H1 (cell line): ENCODE data around the gene GRIK1. TPM values are rescaled to one million over a fixed set of nuclear protein-coding genes. Genes with fewer than 3 reads are reported as not detected.

ENCODE experiments used
- CTCF ChIA-PET: fragments of 300-600 bp; sonication (Branson Sonifier 250); formaldehyde crosslinking; loops from one replicate; lab custom pipeline; 2021; ENCODE audit not compliant: partially characterized antibody; lab: Charles Lee
- POLR2A ChIA-PET: fragments of 300-600 bp; sonication (Branson Sonifier 250); formaldehyde crosslinking; loops from one replicate; lab custom pipeline; 2021; ENCODE audit warnings: inconsistent platforms; ENCODE audit not compliant: partially characterized antibody; lab: Charles Lee
- DNase-seq, 2 experiments: peaks; one replicate each; pipeline versions ENCODE4 v3.0.0 to v3.0.0-alpha.2; 2010 to 2022; ENCODE audit warnings: low spot score in 2 of 2, low read depth in 1 of 2, mixed read lengths in 1 of 2
- FAIRE-seq: peaks from 2 replicates; lab custom pipeline; 2011; peaks lifted over from hg19 to GRCh38; lab: Jason Lieb, UNC
- H2AFZ ChIP-seq: 2 replicates; pipeline ENCODE4 v1.8.1; 2012; ENCODE audit warnings: low read length, inconsistent platforms
- H2AK5ac ChIP-seq: 2 replicates; pipeline ENCODE4 v1.6.1; 2013; ENCODE audit warnings: low read depth, low read length
- H2BK120ac ChIP-seq: replicated peaks from 2 replicates; pipeline ENCODE3; 2013; ENCODE audit warnings: low read depth, low read length, inconsistent platforms
- H2BK12ac ChIP-seq: 2 replicates; pipeline ENCODE4 v1.6.1; 2013; ENCODE audit warnings: low read depth, low read length
- H2BK15ac ChIP-seq: 2 replicates; pipeline ENCODE4 v1.6.1; 2013; ENCODE audit warnings: low read length
- H2BK20ac ChIP-seq: 2 replicates; pipeline ENCODE4 v1.6.1; 2013; ENCODE audit warnings: low read length
- H2BK5ac ChIP-seq: 2 replicates; pipeline ENCODE4 v1.6.1; 2013; ENCODE audit warnings: low read depth, low read length
- H3K14ac ChIP-seq: 2 replicates; pipeline ENCODE4 v1.6.1; 2013; ENCODE audit warnings: inconsistent platforms; ENCODE audit not compliant: insufficient read length
- H3K18ac ChIP-seq: 2 replicates; pipeline ENCODE4 v1.6.1; 2013; ENCODE audit warnings: low read length; ENCODE audit errors: extremely low read depth
- H3K23ac ChIP-seq: 2 replicates; pipeline ENCODE4 v1.6.1; 2013; ENCODE audit warnings: inconsistent platforms; ENCODE audit not compliant: insufficient read length
- H3K23me2 ChIP-seq: 2 replicates; pipeline ENCODE4 v1.6.1; 2013; ENCODE audit warnings: low read depth, low read length
- H3K27ac ChIP-seq: 2 replicates; pipeline ENCODE4 v1.6.1; 2011; ENCODE audit warnings: low read depth, low read length, inconsistent platforms
- H3K27me3 ChIP-seq, 4 experiments: replicated peaks in 1 of 4; 1 replicate in 1 of 4; 2 replicates in 3 of 4; pipeline versions ENCODE4 v1.6.1 to v1.8.1; 2011 to 2013; ENCODE audit warnings: low read length in 3 of 4, mild to moderate bottlenecking in 3 of 4, inconsistent platforms in 2 of 4, mixed read lengths in 2 of 4, moderate library complexity in 1 of 4; ENCODE audit not compliant: control insufficient read depth in 3 of 4, insufficient read depth in 3 of 4; ENCODE audit errors: extremely low read depth in 1 of 4
- H3K36me3 ChIP-seq, 4 experiments: 2 replicates each; pipeline versions ENCODE4 v1.6.1 to v1.8.1; 2011 to 2013; ENCODE audit warnings: mild to moderate bottlenecking in 4 of 4, low read length in 3 of 4, moderate library complexity in 2 of 4, control low read depth in 1 of 4, inconsistent platforms in 1 of 4; ENCODE audit not compliant: insufficient read depth in 4 of 4, control insufficient read depth in 2 of 4
- H3K4ac ChIP-seq: replicated peaks from 2 replicates; pipeline ENCODE3; 2013; ENCODE audit warnings: low read length, low read depth, mixed read lengths, inconsistent platforms; ENCODE audit not compliant: insufficient read length
- H3K4me1 ChIP-seq, 4 experiments: replicated peaks in 1 of 4; 1 replicate in 1 of 4; 2 replicates in 3 of 4; pipeline versions ENCODE4 v1.6.1 to v1.8.1; 2011 to 2013; ENCODE audit warnings: low read length in 3 of 4, inconsistent platforms in 2 of 4, mixed read lengths in 1 of 4; ENCODE audit not compliant: insufficient read depth in 4 of 4, control insufficient read depth in 3 of 4
- H3K4me2 ChIP-seq, 2 experiments: 2 replicates each; pipeline versions ENCODE4 v1.6.1 to v1.8.1; 2011 to 2013; ENCODE audit warnings: low read depth in 2 of 2, low read length in 2 of 2, control low read depth in 1 of 2, inconsistent platforms in 1 of 2, mild to moderate bottlenecking in 1 of 2; ENCODE audit not compliant: insufficient read depth in 1 of 2
- H3K4me3 ChIP-seq, 4 experiments: fragments of 200-600, 300-600 bp in 1 of 4; sonication (generic), shearing (Covaris generic), sonication (Bioruptor Twin) in 1 of 4; 2 replicates each; pipeline versions ENCODE4 v1.5.1 to v1.8.1; 2011 to 2016; ENCODE audit warnings: low read length in 4 of 4, low read depth in 3 of 4, control low read depth in 2 of 4, inconsistent platforms in 2 of 4, mild to moderate bottlenecking in 2 of 4, mixed read lengths in 1 of 4, moderate library complexity in 1 of 4; ENCODE audit not compliant: insufficient read depth in 2 of 4; ENCODE audit errors: extremely low read depth in 1 of 4
- H3K56ac ChIP-seq: replicated peaks from 2 replicates; pipeline ENCODE3; 2013; ENCODE audit warnings: low read depth, mild to moderate bottlenecking, mixed read lengths, low read length, inconsistent platforms; ENCODE audit not compliant: insufficient read length
- H3K79me1 ChIP-seq: 2 replicates; pipeline ENCODE4 v1.6.1; 2013; ENCODE audit warnings: low read depth, low read length, control low read depth
- H3K79me2 ChIP-seq, 2 experiments: 2 replicates each; pipeline versions ENCODE4 v1.6.1 to v1.8.1; 2012 to 2013; ENCODE audit warnings: low read length in 2 of 2, mild to moderate bottlenecking in 2 of 2, inconsistent platforms in 1 of 2; ENCODE audit not compliant: insufficient read depth in 2 of 2, control insufficient read depth in 1 of 2
- H3K9ac ChIP-seq, 4 experiments: replicated peaks in 1 of 4; 1 replicate in 1 of 4; 2 replicates in 3 of 4; pipeline versions ENCODE4 v1.6.1 to v1.8.1; 2011 to 2013; ENCODE audit warnings: low read depth in 3 of 4, low read length in 3 of 4, control low read depth in 2 of 4, mild to moderate bottlenecking in 2 of 4, moderate library complexity in 2 of 4, inconsistent platforms in 1 of 4; ENCODE audit errors: extremely low read depth in 1 of 4
- H3K9me3 ChIP-seq, 2 experiments: 2 replicates each; pipeline versions ENCODE4 v1.6.1 to v1.8.1; 2012 to 2013; ENCODE audit warnings: mild to moderate bottlenecking in 2 of 2, moderate library complexity in 2 of 2, control low read depth in 1 of 2, inconsistent platforms in 1 of 2, low read depth in 1 of 2, low read length in 1 of 2, mixed read lengths in 1 of 2; ENCODE audit not compliant: insufficient read depth in 2 of 2
- H4K20me1 ChIP-seq, 2 experiments: replicated peaks in 1 of 2; 2 replicates each; pipeline versions ENCODE3 to v1.8.1; 2011 to 2013; ENCODE audit warnings: inconsistent platforms in 2 of 2, low read length in 2 of 2, mild to moderate bottlenecking in 1 of 2; ENCODE audit not compliant: insufficient read depth in 2 of 2, control insufficient read depth in 1 of 2
- H4K5ac ChIP-seq: 2 replicates; pipeline ENCODE4 v1.6.1; 2013; ENCODE audit warnings: low read length, low read depth, mixed read lengths, inconsistent platforms; ENCODE audit not compliant: insufficient read length
- H4K8ac ChIP-seq: 2 replicates; pipeline ENCODE4 v1.8.0; 2013; ENCODE audit warnings: mild to moderate bottlenecking, moderate library complexity, low read length, inconsistent platforms; ENCODE audit not compliant: insufficient read depth; ENCODE audit errors: extremely low read depth
- H4K91ac ChIP-seq: replicated peaks from 2 replicates; pipeline ENCODE3; 2013; ENCODE audit warnings: low read length, mixed read lengths, inconsistent platforms; ENCODE audit not compliant: insufficient read length
- BCL11A ChIP-seq, 2 experiments: IDR thresholded peaks; one replicate each; pipeline ENCODE4 v1.6.1; 2011; ENCODE audit warnings: low read depth in 2 of 2, low read length in 2 of 2, mild to moderate bottlenecking in 2 of 2
- CREB1 ChIP-seq: IDR thresholded peaks from 2 replicates; pipeline ENCODE4 v1.6.1; 2012; ENCODE audit warnings: inconsistent platforms
- CTCF ChIP-seq, 3 experiments: IDR thresholded peaks; 1 replicate in 2 of 3; 2 replicates in 1 of 3; pipeline versions ENCODE4 v1.5.1 to v1.6.1; 2011; ENCODE audit warnings: low read length in 3 of 3, mild to moderate bottlenecking in 3 of 3, inconsistent platforms in 2 of 3, low read depth in 1 of 3, moderate library complexity in 1 of 3; ENCODE audit not compliant: insufficient read depth in 1 of 3; ENCODE audit errors: control extremely low read depth in 1 of 3
- E2F6 ChIP-seq: IDR thresholded peaks from 2 replicates; pipeline ENCODE4 v1.6.1; 2012; ENCODE audit warnings: inconsistent platforms
- GABPA ChIP-seq: IDR thresholded peaks from 2 replicates; pipeline ENCODE4 v1.6.1; 2011; ENCODE audit warnings: mild to moderate bottlenecking, low read length, moderate library complexity, borderline replicate concordance; ENCODE audit not compliant: insufficient read depth
- HDAC2 ChIP-seq, 2 experiments: fragments of 300-600 bp in 1 of 2; sonication (generic) in 1 of 2; IDR thresholded peaks; 2 replicates each; pipeline ENCODE4 v1.6.1; 2011 to 2012; ENCODE audit warnings: low read depth in 2 of 2, low read length in 2 of 2, mild to moderate bottlenecking in 2 of 2, moderate library complexity in 2 of 2, borderline replicate concordance in 1 of 2, inconsistent platforms in 1 of 2
- NANOG ChIP-seq: IDR thresholded peaks from 2 replicates; pipeline ENCODE4 v1.6.1; 2011; ENCODE audit warnings: low read length, low read depth, mild to moderate bottlenecking, inconsistent platforms; ENCODE audit not compliant: insufficient read depth, poor library complexity, severe bottlenecking
- NRF1 ChIP-seq: IDR thresholded peaks from 2 replicates; pipeline ENCODE4 v1.6.1; 2011; ENCODE audit warnings: mild to moderate bottlenecking, low read depth, low read length, improper control_type of control experiment
- RXRA ChIP-seq: IDR thresholded peaks from 2 replicates; pipeline ENCODE4 v1.6.1; 2011; ENCODE audit warnings: low read depth, mild to moderate bottlenecking, low read length, moderate library complexity; ENCODE audit not compliant: insufficient read depth
- SP1 ChIP-seq: IDR thresholded peaks from 2 replicates; pipeline ENCODE4 v1.6.1; 2011; ENCODE audit warnings: low read depth, low read length
- SUZ12 ChIP-seq: fragments of 200-600 bp; sonication (generic); IDR thresholded peaks from 2 replicates; pipeline ENCODE4 v1.6.1; 2012; ENCODE audit warnings: mild to moderate bottlenecking, inconsistent platforms, low read length, moderate library complexity, mixed read lengths
- WGBS, 2 experiments: shearing (Covaris generic) in 1 of 2; methylation state at CpG; one replicate each; pipeline versions ENCODE4 v1.1.6 to v1.1.7; 2013 to 2015; ENCODE audit warnings: low lambda C conversion rate in 2 of 2, mixed read lengths in 2 of 2, inconsistent platforms in 1 of 2, low coverage in 1 of 2, missing lambda C conversion rate in 1 of 2; ENCODE audit not compliant: insufficient replicate concordance in 2 of 2, insufficient coverage in 1 of 2, insufficient read length in 1 of 2; ENCODE audit errors: extremely low coverage in 1 of 2, missing lambda C conversion rate in 1 of 2; 5-methylcytosine and 5-hydroxymethylcytosine counted together
- polyA plus RNA-seq, 7 experiments: library from polyadenylated mRNA; depleted of rRNA in 3 of 7; stranded (reverse) in 5 of 7; unstranded in 2 of 7; fragments of >200 nt in 5 of 7; fragments of 200-250 nt in 2 of 7; gene quantifications; 1 replicate in 5 of 7; 2 replicates in 1 of 7; 4 replicates in 1 of 7; pipeline versions ENCODE4 v1.2.1 to v1.2.3, GENCODE V29; 2011 to 2013; ENCODE audit warnings: missing spikeins in 2 of 7, mixed read lengths in 2 of 7
- total RNA-seq: library from RNA; stranded (reverse); fragmentation: NEBNext Ultra II Directional; extraction: Animal tissue kit (Norgen Biotek cat#: 25700); gene quantifications from 2 replicates; pipeline ENCODE4 v1.2.1, GENCODE V29; 2021

GRIK1 gene
- total and polyA plus RNA-seq, 2 of the 8 experiments (the other 6 are each of a cell fraction or from before 2014, with no cell fraction given): 0.11 to 0.32 TPM

GRCh38 chr21:29550205-29550604 is 389.6 kb downstream of the GRIK1 start:
- no peak for FAIRE-seq
- no peaks in the 10 kb centered on the region for H4K20me1 ChIP-seq
- no peaks in the 10 kb centered on the region for H3K27me3 ChIP-seq
- H3K79me1 ChIP-seq: no peaks in the 10 kb centered on the region
- H3K27ac ChIP-seq: no peak overlapping the region
- H3K4me3 ChIP-seq: no peak overlapping the region
- POLR2A ChIA-PET: no interaction called here
- H2AK5ac ChIP-seq: no peak overlapping the region
- H3K36me3 ChIP-seq: no peaks in the 10 kb centered on the region
- H3K56ac ChIP-seq: no peak overlapping the region
- no peaks in the 10 kb centered on the region for H3K23me2 ChIP-seq
- no peak overlapping the region for H2BK120ac ChIP-seq
- H2BK5ac ChIP-seq: no peak overlapping the region
- H4K8ac ChIP-seq: no peak overlapping the region
- CTCF ChIA-PET: interaction anchor here (0.6 to 1.6 kb wide), 3 partner anchors 50 to 935 kb away, joined by 3 to 4 read pairs (median 3); no protein-coding TSS in a partner anchor
- H2BK15ac ChIP-seq: no peak overlapping the region
- no peak for DNase-seq
- H4K5ac ChIP-seq: no peak overlapping the region
- H3K4ac ChIP-seq: no peak overlapping the region
- H3K4me1 ChIP-seq: no peaks in the 10 kb centered on the region
- WGBS, 2 experiments: 87% methylated on average over 2 of the region's 2 CpGs; no CpG with 5 or more reads in 1 of the 2 experiments
- no peak overlapping the region for H2BK12ac ChIP-seq
- H4K91ac ChIP-seq: no peak overlapping the region
- no peak overlapping the region for H3K23ac ChIP-seq
- H2AFZ ChIP-seq: no peak overlapping the region
- H3K79me2 ChIP-seq: no peaks in the 10 kb centered on the region
- H3K9ac ChIP-seq: no peak overlapping the region
- no peak overlapping the region for H3K14ac ChIP-seq
- no peak overlapping the region for H2BK20ac ChIP-seq
- no peak overlapping the region for H3K4me2 ChIP-seq
- no peaks in the 10 kb centered on the region for H3K9me3 ChIP-seq
- H3K18ac ChIP-seq: no peak overlapping the region
- no peak for TF ChIP-seq BCL11A (IDR thresholded peaks at IDR 0.05; ENCODE audit: low read depth in 2 of 2, low read length in 2 of 2)
- TF ChIP-seq CREB1: no peak
- no peak for TF ChIP-seq NRF1
- no peak for TF ChIP-seq CTCF (IDR thresholded peaks at IDR 0.05; ENCODE audit: control extremely low read depth in 1 of 3, insufficient read depth in 1 of 3, low read depth in 1 of 3, low read length in 3 of 3)
- TF ChIP-seq NANOG: no peak
- TF ChIP-seq E2F6: no peak
- TF ChIP-seq SP1: no peak
- no peak for TF ChIP-seq HDAC2 (IDR thresholded peaks at IDR 0.05; ENCODE audit: borderline replicate concordance in 1 of 2, low read depth in 2 of 2, low read length in 2 of 2)
- TF ChIP-seq GABPA: no peak
- TF ChIP-seq SUZ12: no peak
- no peak for TF ChIP-seq RXRA
